AG10803 (cell line): Measurements from ENCODE around the gene HS1BP3.

Experiments used
- DNase-seq: peaks from one replicate; pipeline ENCODE4 v3.0.0; 2010; ENCODE audit warnings: low read depth
- H3K4me3 ChIP-seq: 2 replicates; pipeline ENCODE4 v1.5.1; 2011; ENCODE audit warnings: mild to moderate bottlenecking, low read length, control low read depth
- CTCF ChIP-seq: conservative IDR thresholded peaks from 2 replicates; pipeline ENCODE4 v1.5.1; 2011; ENCODE audit warnings: mild to moderate bottlenecking, low read length, control low read depth, inconsistent platforms

HS1BP3 gene

GRCh38 chr2:20579866-20580265, 71.0 kb downstream of the HS1BP3 start:
- no peak overlapping the region for H3K4me3 ChIP-seq
- TF ChIP-seq CTCF = no peak
- no peak for DNase-seq

GRCh38 chr2:20578895-20579825, 71.7 kb downstream of the HS1BP3 start:
- peak; percentile 90 for DNase-seq
- no peak overlapping the region for H3K4me3 ChIP-seq
- TF ChIP-seq CTCF = no peak

- no peak overlapping the region for H3K4me3 ChIP-seq
- no peak for TF ChIP-seq CTCF
- no peak for DNase-seq
Observed at GRCh38 chr2:20578266-20578894, 72.5 kb downstream of the HS1BP3 start.

GRCh38 chr2:20577495-20578235, 73.2 kb downstream of the HS1BP3 start:
- TF ChIP-seq CTCF = no peak
- no peak overlapping the region for H3K4me3 ChIP-seq
- peak; percentile 51 for DNase-seq

GRCh38 chr2:20576598-20577115, 74.2 kb downstream of the HS1BP3 start:
- TF ChIP-seq CTCF = no peak
- H3K4me3 ChIP-seq = no peak overlapping the region
- DNase-seq = no peak

GRCh38 chr2:20575935-20576597, 74.8 kb downstream of the HS1BP3 start:
- no peak for TF ChIP-seq CTCF
- no peak overlapping the region for H3K4me3 ChIP-seq
- no peak for DNase-seq
